Neural crest cell (in vitro differentiated cells): Measurements from ENCODE around the gene ZDHHC21. TPM values are rescaled to one million over a fixed set of nuclear protein-coding genes. Genes with fewer than 3 reads are reported as not detected.

Source experiments
- DNase-seq: peaks from one replicate; pipeline ENCODE4 v3.0.0; 2021; ENCODE audit warnings: low read depth, mixed read lengths, low spot score
- H3K27ac Mint-ChIP-seq: one replicate; pipeline ENCODE4 v1.8.0; 2021; ENCODE audit warnings: mild to moderate bottlenecking, mixed read lengths; ENCODE audit not compliant: unreplicated experiment
- H3K27me3 Mint-ChIP-seq: 2 replicates; pipeline ENCODE4 v1.8.0; 2021; ENCODE audit warnings: low read depth, mild to moderate bottlenecking, mixed read lengths
- H3K36me3 Mint-ChIP-seq: 2 replicates; pipeline ENCODE4 v1.8.0; 2021; ENCODE audit warnings: low read depth, mild to moderate bottlenecking, mixed read lengths
- H3K4me1 Mint-ChIP-seq: 2 replicates; pipeline ENCODE4 v1.8.0; 2021; ENCODE audit warnings: mixed read lengths
- H3K4me3 Mint-ChIP-seq: one replicate; pipeline ENCODE4 v1.8.0; 2021; ENCODE audit warnings: mild to moderate bottlenecking, mixed read lengths
- H3K9me3 Mint-ChIP-seq: 2 replicates; pipeline ENCODE4 v1.8.0; 2021; ENCODE audit warnings: mixed read lengths
- CTCF ChIP-seq: fragments of 200-600 bp; sonication (generic); conservative IDR thresholded peaks from 2 replicates; pipeline ENCODE4 v1.5.0; 2021; ENCODE audit warnings: antibody characterized with exemption, mild to moderate bottlenecking
- total RNA-seq: library from RNA; stranded (reverse); gene quantifications from 2 replicates; pipeline ENCODE4 v1.2.1, GENCODE V29; 2021

The ZDHHC21 gene
- total RNA-seq, 1 donor from 2014 or later: 13.2 TPM

- Mint-ChIP-seq H3K36me3 (peaks cover 13% of the 10 kb centered on the region), H3K27ac (no peak overlapping the region), H3K4me1 (no peaks in the 10 kb centered on the region), H3K9me3 (peaks cover 3% of the 10 kb centered on the region), H3K4me3 (no peak overlapping the region), H3K27me3 (no peaks in the 10 kb centered on the region)
- no peak for TF ChIP-seq CTCF
- DNase-seq: no peak
Measured at GRCh38 chr9:14608540-14608939, 84.7 kb downstream of the ZDHHC21 start.

GRCh38 chr9:14597171-14597799, 95.9 kb downstream of the ZDHHC21 start:
- Mint-ChIP-seq H3K27ac (no peak overlapping the region), H3K27me3 (no peaks in the 10 kb centered on the region), H3K4me3 (no peak overlapping the region), H3K36me3 (peaks cover 50% of the 10 kb centered on the region), H3K9me3 (peaks cover 40% of the 10 kb centered on the region), H3K4me1 (no peaks in the 10 kb centered on the region)
- no peak for TF ChIP-seq CTCF
- DNase-seq: no peak

GRCh38 chr9:14593406-14593805, 99.8 kb downstream of the ZDHHC21 start:
- TF ChIP-seq CTCF: no peak
- Mint-ChIP-seq H3K27ac (no peak overlapping the region), H3K4me1 (no peaks in the 10 kb centered on the region), H3K9me3 (peaks cover 26% of the 10 kb centered on the region), H3K27me3 (no peaks in the 10 kb centered on the region), H3K4me3 (no peak overlapping the region), H3K36me3 (peaks cover 37% of the 10 kb centered on the region)
- no peak for DNase-seq

- TF ChIP-seq CTCF: no peak
- Mint-ChIP-seq H3K27me3 (no peaks in the 10 kb centered on the region), H3K36me3 (peaks cover 27% of the 10 kb centered on the region), H3K4me3 (no peak overlapping the region), H3K4me1 (no peaks in the 10 kb centered on the region), H3K27ac (no peak overlapping the region), H3K9me3 (peaks cover 22% of the 10 kb centered on the region)
- no peak for DNase-seq
Measured at GRCh38 chr9:14591411-14591810, 101.8 kb downstream of the ZDHHC21 start.

GRCh38 chr9:14585730-14586473, 107.3 kb downstream of the ZDHHC21 start:
- TF ChIP-seq CTCF: no peak
- no peak for DNase-seq
- H3K36me3 Mint-ChIP-seq: peaks cover 3% of the 10 kb centered on the region
- H3K9me3 Mint-ChIP-seq: peaks cover 3% of the 10 kb centered on the region
- H3K4me1 Mint-ChIP-seq: no peaks in the 10 kb centered on the region
- no peak overlapping the region for H3K4me3 Mint-ChIP-seq
- H3K27me3 Mint-ChIP-seq: no peaks in the 10 kb centered on the region
- H3K27ac Mint-ChIP-seq: no peak overlapping the region
